IPS-20b (cell line): ENCODE measurements around the gene GJA10.
"Not testable (repeated sequence)": the region's sequence is repeated elsewhere in the genome, so short reads cannot be mapped to it uniquely, and the experiment has no call there.

ENCODE experiments used
- H3K27ac ChIP-seq: one replicate; pipeline ENCODE4 v1.5.1; 2013; ENCODE audit warnings: low read length
- H3K27me3 ChIP-seq: 2 replicates; pipeline ENCODE4 v1.6.1; 2013; ENCODE audit warnings: mild to moderate bottlenecking, low read length, inconsistent platforms; ENCODE audit not compliant: insufficient read depth
- H3K36me3 ChIP-seq: 2 replicates; pipeline ENCODE4 v1.6.1; 2013; ENCODE audit warnings: low read depth, mild to moderate bottlenecking, inconsistent platforms, low read length, moderate library complexity; ENCODE audit not compliant: insufficient read depth
- H3K4me1 ChIP-seq: 2 replicates; pipeline ENCODE4 v1.6.1; 2013; ENCODE audit warnings: mild to moderate bottlenecking, control low read depth, inconsistent platforms, low read length, moderate library complexity; ENCODE audit not compliant: insufficient read depth
- H3K4me3 ChIP-seq: 2 replicates; pipeline ENCODE4 v1.5.1; 2013; ENCODE audit warnings: mild to moderate bottlenecking, low read length, inconsistent platforms
- H3K9ac ChIP-seq: 2 replicates; pipeline ENCODE4 v1.6.1; 2013; ENCODE audit warnings: low read depth, mild to moderate bottlenecking, inconsistent platforms, low read length, moderate library complexity
- H3K9me3 ChIP-seq: 2 replicates; pipeline ENCODE4 v1.6.1; 2013; ENCODE audit warnings: mild to moderate bottlenecking, low read depth, low read length, inconsistent platforms; ENCODE audit not compliant: insufficient read depth

Gene GJA10

GRCh38 chr6:89888138-89888514, 6.1 kb upstream of the GJA10 start:
- peaks cover 4% of the 10 kb centered on the region for H3K27me3 ChIP-seq
- peaks cover 11% of the 10 kb centered on the region; the same call in 1 of the 2 replicates for H3K4me1 ChIP-seq
- no peaks in the 10 kb centered on the region for H3K9me3 ChIP-seq
- H3K4me3 ChIP-seq, result no peak overlapping the region
- no peak overlapping the region for H3K9ac ChIP-seq
- H3K27ac ChIP-seq, result no peak overlapping the region
- H3K36me3 ChIP-seq, result no peaks in the 10 kb centered on the region

- Histone ChIP-seq H3K27me3 (peaks cover 6% of the 10 kb centered on the region), H3K27ac (no peak overlapping the region), H3K9ac (no peak overlapping the region), H3K9me3 (no peaks in the 10 kb centered on the region), H3K4me1 (peaks cover 11% of the 10 kb centered on the region; the same call in 1 of the 2 replicates), H3K36me3 (no peaks in the 10 kb centered on the region), H3K4me3 (no peak overlapping the region)
Measured at GRCh38 chr6:89888871-89889270, 5.4 kb upstream of the GJA10 start.

GRCh38 chr6:89890845-89891528, 3.3 kb upstream of the GJA10 start:
- not testable (repeated sequence) for H3K27ac ChIP-seq, H3K36me3 ChIP-seq, H3K9me3 ChIP-seq, H3K27me3 ChIP-seq, H3K9ac ChIP-seq
- Histone ChIP-seq H3K4me1 (peaks cover 14% of the 10 kb centered on the region; the same call in 1 of the 2 replicates), H3K4me3 (peak overlapping the region; percentile 46)

GRCh38 chr6:89892577-89892976, 1.7 kb upstream of the GJA10 start:
- not testable (repeated sequence) for H3K4me3 ChIP-seq, H3K36me3 ChIP-seq, H3K9me3 ChIP-seq, H3K9ac ChIP-seq, H3K27ac ChIP-seq, H3K27me3 ChIP-seq
- peaks cover 28% of the 10 kb centered on the region for H3K4me1 ChIP-seq

GRCh38 chr6:89895276-89895874, 1.1 kb downstream of the GJA10 start:
- H3K4me3 ChIP-seq, result no peak overlapping the region
- no peak overlapping the region for H3K27ac ChIP-seq
- H3K27me3 ChIP-seq, result peaks cover 5% of the 10 kb centered on the region
- no peak overlapping the region for H3K9ac ChIP-seq
- H3K36me3 ChIP-seq, result no peaks in the 10 kb centered on the region
- H3K4me1 ChIP-seq, result peaks cover 25% of the 10 kb centered on the region
- no peaks in the 10 kb centered on the region for H3K9me3 ChIP-seq

GRCh38 chr6:89910001-89910901, 16.0 kb downstream of the GJA10 start:
- Histone ChIP-seq H3K4me3 (peak overlapping the region; percentile 21; the same call in 1 of the 2 replicates), H3K9ac (peak overlapping the region; percentile 37; the same call in 1 of the 2 replicates)
- H3K4me1 ChIP-seq, H3K36me3 ChIP-seq, H3K9me3 ChIP-seq, H3K27ac ChIP-seq, H3K27me3 ChIP-seq: not testable (repeated sequence)

- no peaks in the 10 kb centered on the region for H3K27me3 ChIP-seq
- H3K9ac ChIP-seq, result 0 out of 2 replicates have a peak overlapping the region, but pooled peaks have one; percentile 46
- no peak overlapping the region for H3K4me3 ChIP-seq
- no peak overlapping the region for H3K27ac ChIP-seq
- no peaks in the 10 kb centered on the region for H3K36me3 ChIP-seq
- no peaks in the 10 kb centered on the region for H3K9me3 ChIP-seq
- H3K4me1 ChIP-seq, result peaks cover 10% of the 10 kb centered on the region; the same call in 1 of the 2 replicates
Measured at GRCh38 chr6:89910902-89911240, 16.6 kb downstream of the GJA10 start.

GRCh38 chr6:89916136-89916920, 22.1 kb downstream of the GJA10 start:
- Histone ChIP-seq H3K4me3 (no peak overlapping the region), H3K4me1 (no peaks in the 10 kb centered on the region), H3K36me3 (no peaks in the 10 kb centered on the region), H3K9me3 (no peaks in the 10 kb centered on the region; the same call in 1 of the 2 replicates), H3K27me3 (no peaks in the 10 kb centered on the region), H3K27ac (no peak overlapping the region), H3K9ac (no peak overlapping the region)

- Histone ChIP-seq H3K4me1 (no peaks in the 10 kb centered on the region), H3K4me3 (no peak overlapping the region), H3K27me3 (no peaks in the 10 kb centered on the region), H3K36me3 (no peaks in the 10 kb centered on the region), H3K27ac (no peak overlapping the region), H3K9ac (no peak overlapping the region), H3K9me3 (no peaks in the 10 kb centered on the region; the same call in 1 of the 2 replicates)
Measured at GRCh38 chr6:89917216-89917615, 22.9 kb downstream of the GJA10 start.

- no peaks in the 10 kb centered on the region; the same call in 1 of the 2 replicates for H3K9me3 ChIP-seq
- H3K27me3 ChIP-seq, result no peaks in the 10 kb centered on the region
Measured at GRCh38 chr6:89917801-89918366, 23.6 kb downstream of the GJA10 start.

GRCh38 chr6:89921197-89921596, 26.9 kb downstream of the GJA10 start:
- H3K4me1 ChIP-seq, result no peaks in the 10 kb centered on the region
- H3K9ac ChIP-seq, result no peak overlapping the region
- H3K9me3 ChIP-seq, result no peaks in the 10 kb centered on the region; the same call in 1 of the 2 replicates
- H3K4me3 ChIP-seq, result no peak overlapping the region
- no peaks in the 10 kb centered on the region for H3K36me3 ChIP-seq
- no peak overlapping the region for H3K27ac ChIP-seq
- H3K27me3 ChIP-seq, result no peaks in the 10 kb centered on the region

More at GRCh38 chr6:89917801-89918366, 23.6 kb downstream of the GJA10 start:
- Histone ChIP-seq H3K27ac (no peak overlapping the region), H3K4me3 (no peak overlapping the region), H3K9ac (no peak overlapping the region), H3K4me1 (no peaks in the 10 kb centered on the region), H3K36me3 (no peaks in the 10 kb centered on the region)
